IgD-negative memory B cell (primary cell): Measurements from ENCODE around the gene RXFP4. TPM values are rescaled to one million over a fixed set of nuclear protein-coding genes. Genes with fewer than 3 reads are reported as not detected.

ENCODE experiments used
- H3K27ac Mint-ChIP-seq, 3 donors: one replicate each; pipeline ENCODE4 v1.8.0; 2020 to 2022; ENCODE audit warnings: mild to moderate bottlenecking in 3 of 3, mixed read lengths in 3 of 3, moderate library complexity in 1 of 3
- H3K27me3 Mint-ChIP-seq: one replicate; pipeline ENCODE4 v1.8.0; 2021; ENCODE audit warnings: mixed read lengths
- H3K36me3 Mint-ChIP-seq: one replicate; pipeline ENCODE4 v1.8.0; 2020; ENCODE audit warnings: mild to moderate bottlenecking, mixed read lengths
- H3K4me1 Mint-ChIP-seq, 3 donors: one replicate each; pipeline ENCODE4 v1.8.0; 2020 to 2022; ENCODE audit warnings: mixed read lengths in 3 of 3, mild to moderate bottlenecking in 1 of 3
- H3K4me3 Mint-ChIP-seq, 4 donors: one replicate each; pipeline ENCODE4 v1.8.0; 2020 to 2022; ENCODE audit warnings: mild to moderate bottlenecking in 4 of 4, mixed read lengths in 4 of 4, moderate library complexity in 3 of 4
- H3K9me3 Mint-ChIP-seq, 3 donors: one replicate each; pipeline ENCODE4 v1.8.0; 2020 to 2021; ENCODE audit warnings: mixed read lengths in 3 of 3, mild to moderate bottlenecking in 1 of 3
- polyA plus RNA-seq: library from polyadenylated mRNA; unstranded; fragments of 300-500 nt; fragmentation: Illumina TruSeq; gene quantifications from one replicate; pipeline ENCODE4 v1.2.3, GENCODE V29; 2021

Gene RXFP4
- polyA plus RNA-seq, 1 donor from 2014 or later = 0.78 TPM

DNA sequence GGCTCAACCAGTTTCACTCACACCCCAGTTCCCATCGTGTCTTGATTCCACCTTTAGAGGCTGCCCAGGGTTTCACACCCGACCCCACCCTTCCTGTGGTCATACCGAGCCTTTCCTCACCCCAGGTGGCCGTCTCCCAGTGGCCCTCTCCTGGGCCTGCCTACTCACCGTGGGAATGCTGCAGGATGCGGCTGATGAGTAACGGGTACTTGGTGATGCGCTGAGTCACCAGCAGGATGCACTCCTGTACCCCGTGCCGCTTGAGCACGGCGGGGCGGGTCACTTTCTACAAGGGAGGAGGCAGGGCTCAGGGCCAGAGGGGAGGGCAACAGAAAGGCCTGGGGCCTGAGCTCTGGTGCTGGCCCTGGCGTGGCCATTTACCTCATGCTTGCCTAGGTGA lies 20.5 kb downstream of the RXFP4 start:
- Mint-ChIP-seq H3K27me3 (no peaks in the 10 kb centered on the region), H3K4me3 (peak overlapping the region; percentile 30 to 88 (median 75)), H3K27ac (peak overlapping the region; percentile 18 to 95 (median 72)), H3K9me3 (no peaks in the 10 kb centered on the region), H3K4me1 (peaks cover 27 to 46% (median 39%) of the 10 kb centered on the region in 3 donors), H3K36me3 (peaks cover 7% of the 10 kb centered on the region)

DNA sequence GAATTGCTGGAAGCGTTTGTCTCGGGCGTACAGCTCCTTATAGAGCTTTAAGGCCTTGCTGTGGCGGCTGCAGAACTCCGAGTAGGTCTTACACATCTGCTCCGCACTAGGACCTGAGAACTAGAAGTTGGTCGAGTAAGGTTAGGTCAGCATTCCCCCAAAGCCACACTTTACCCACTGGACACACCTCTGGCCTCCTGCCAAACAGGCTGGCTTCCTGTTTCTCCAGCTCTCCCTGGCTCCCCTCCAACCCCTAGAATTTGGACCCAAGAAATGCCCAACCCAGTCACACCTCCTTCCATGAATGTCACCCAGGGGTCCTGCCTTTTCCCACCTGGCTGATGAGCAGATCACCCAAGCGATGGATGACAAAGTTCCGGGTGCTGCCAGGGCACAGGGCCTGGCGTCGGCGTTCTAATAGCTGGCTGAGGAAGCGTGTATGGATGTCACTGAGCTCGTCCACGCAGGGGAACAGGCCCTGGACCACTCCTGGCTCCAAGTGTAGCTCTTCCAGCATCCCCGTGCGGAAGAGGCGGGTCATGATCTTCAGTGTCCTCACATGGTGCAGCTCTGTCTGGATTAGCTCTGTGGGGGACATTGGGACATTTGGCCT lies 21.3 kb downstream of the RXFP4 start:
- H3K4me3 Mint-ChIP-seq = peak overlapping the region in 1 of 4 donors; percentile 17
- H3K36me3 Mint-ChIP-seq = peaks cover 4% of the 10 kb centered on the region
- peaks cover 29 to 50% (median 43%) of the 10 kb centered on the region in 3 donors for H3K4me1 Mint-ChIP-seq
- H3K27ac Mint-ChIP-seq = peak overlapping the region; percentile 18 to 72 (median 71)
- no peaks in the 10 kb centered on the region for H3K9me3 Mint-ChIP-seq
- no peaks in the 10 kb centered on the region for H3K27me3 Mint-ChIP-seq

DNA sequence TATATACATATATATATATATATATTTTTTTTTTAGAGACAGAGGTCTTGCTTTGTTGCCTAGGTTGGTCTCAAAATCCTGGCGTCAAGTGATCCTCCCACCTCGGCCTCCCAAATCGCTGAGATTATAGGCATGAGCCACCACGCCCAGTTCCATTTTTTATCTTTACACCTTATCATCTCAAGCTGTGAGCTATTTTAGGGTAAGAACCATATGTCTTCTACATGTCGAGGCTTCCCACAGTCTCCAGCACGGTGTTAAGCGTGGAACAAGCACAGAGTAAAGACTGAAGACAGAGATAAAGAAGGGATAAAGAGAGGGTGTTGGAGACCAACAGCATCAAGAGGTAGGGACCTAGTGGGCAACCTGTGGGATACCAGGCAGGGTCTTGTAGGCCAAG lies 22.8 kb downstream of the RXFP4 start:
- peak overlapping the region in 2 of 3 donors; percentile 45 to 86 for H3K27ac Mint-ChIP-seq
- no peak overlapping the region for H3K4me3 Mint-ChIP-seq
- H3K9me3 Mint-ChIP-seq = no peaks in the 10 kb centered on the region
- H3K36me3 Mint-ChIP-seq = peaks cover 4% of the 10 kb centered on the region
- H3K4me1 Mint-ChIP-seq = peaks cover 29 to 61% (median 41%) of the 10 kb centered on the region in 3 donors
- no peaks in the 10 kb centered on the region for H3K27me3 Mint-ChIP-seq

DNA sequence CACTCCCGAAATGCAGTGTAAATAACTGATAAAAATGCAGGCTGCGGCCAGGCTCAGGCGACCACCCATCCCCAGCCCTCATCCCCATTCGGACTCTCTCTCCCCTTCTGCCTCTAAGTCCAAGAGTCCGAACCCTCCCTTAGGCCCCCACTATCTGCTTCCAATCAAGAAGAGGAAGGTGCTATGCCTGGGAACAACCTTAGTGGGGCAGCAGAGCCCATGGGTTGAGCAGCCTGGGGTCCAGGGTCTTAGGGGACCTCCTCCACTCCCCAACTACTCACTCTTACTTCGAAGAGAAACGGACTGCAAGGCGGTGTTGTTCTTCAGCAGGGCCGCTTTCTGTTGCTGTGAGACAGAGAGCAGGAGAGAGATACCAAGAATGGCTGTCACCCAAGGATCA lies 24.7 kb downstream of the RXFP4 start:
- H3K27me3 Mint-ChIP-seq = no peaks in the 10 kb centered on the region

DNA sequence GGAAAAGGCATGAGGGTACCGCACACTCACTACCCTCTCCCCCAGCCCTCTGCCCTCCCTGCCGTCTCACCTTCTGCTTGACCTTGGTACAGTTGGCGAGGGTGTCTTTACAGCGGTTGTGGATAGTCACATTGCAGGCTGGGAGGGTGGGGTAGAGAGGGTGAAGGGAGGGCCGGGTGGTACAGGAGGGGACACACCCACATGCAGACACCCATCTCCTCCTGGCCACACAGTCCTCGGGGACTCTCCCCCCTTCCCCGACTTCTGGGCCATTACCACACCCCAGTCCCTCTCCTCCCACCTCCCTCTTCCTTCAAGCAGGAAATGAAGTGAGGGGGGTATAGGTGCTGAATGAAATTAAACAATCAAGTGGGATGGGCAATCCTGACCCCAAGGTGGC lies 25.3 kb downstream of the RXFP4 start:
- peaks cover 25 to 59% (median 42%) of the 10 kb centered on the region in 3 donors for H3K4me1 Mint-ChIP-seq
- peak overlapping the region; percentile 54 to 96 (median 91) for H3K27ac Mint-ChIP-seq
- H3K4me3 Mint-ChIP-seq = peak overlapping the region in 3 of 4 donors; percentile 61 to 88 (median 75)
- H3K27me3 Mint-ChIP-seq = no peaks in the 10 kb centered on the region
- peaks cover 8% of the 10 kb centered on the region for H3K36me3 Mint-ChIP-seq
- no peaks in the 10 kb centered on the region for H3K9me3 Mint-ChIP-seq

More for the DNA sequence above, 24.7 kb downstream of the RXFP4 start:
- Mint-ChIP-seq H3K36me3 (peaks cover 8% of the 10 kb centered on the region), H3K4me1 (peaks cover 27 to 61% (median 41%) of the 10 kb centered on the region in 3 donors), H3K4me3 (peak overlapping the region in 3 of 4 donors; percentile 52 to 75 (median 55)), H3K9me3 (no peaks in the 10 kb centered on the region), H3K27ac (peak overlapping the region; percentile 31 to 91 (median 48))

DNA sequence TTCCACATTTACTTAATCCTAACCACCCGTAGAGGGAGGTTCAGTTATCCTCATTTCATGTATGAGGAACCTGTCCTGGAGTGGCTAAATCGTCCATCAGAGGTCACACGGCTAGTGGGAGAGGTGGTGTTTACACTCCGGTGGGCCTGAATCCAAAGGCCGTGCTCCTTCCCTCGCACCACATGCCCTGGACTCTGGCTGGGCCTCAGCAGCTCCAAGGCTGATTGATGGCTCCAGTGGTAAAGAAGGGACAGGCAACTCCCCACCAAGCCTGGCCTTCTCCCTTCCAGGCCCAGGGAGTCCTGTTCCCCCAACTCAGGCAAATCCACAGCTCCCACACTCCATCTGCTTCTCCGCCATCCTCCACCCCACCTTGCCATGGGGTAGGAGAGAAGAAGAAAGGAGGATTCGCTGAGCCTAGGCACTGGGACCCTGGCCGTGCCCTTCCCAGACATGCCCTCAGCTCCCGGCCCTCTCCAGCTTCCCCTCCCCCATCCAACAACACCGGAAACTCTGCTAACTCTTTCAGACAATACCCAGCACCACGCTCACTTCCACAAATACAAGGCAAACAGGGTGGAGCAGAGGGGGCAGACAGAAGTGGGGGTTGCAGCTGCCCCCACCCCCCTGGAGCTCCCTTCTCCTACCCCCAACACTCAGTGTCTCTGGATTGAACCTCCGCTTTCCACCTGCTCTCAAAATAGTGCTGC lies 26.1 kb downstream of the RXFP4 start:
- no peaks in the 10 kb centered on the region for H3K27me3 Mint-ChIP-seq
- H3K27ac Mint-ChIP-seq = peak overlapping the region; percentile 54 to 96 (median 88)
- peak overlapping the region; percentile 25 to 88 (median 74) for H3K4me3 Mint-ChIP-seq
- H3K36me3 Mint-ChIP-seq = peaks cover 7% of the 10 kb centered on the region
- H3K9me3 Mint-ChIP-seq = no peaks in the 10 kb centered on the region
- peaks cover 26 to 60% (median 42%) of the 10 kb centered on the region in 3 donors for H3K4me1 Mint-ChIP-seq

DNA sequence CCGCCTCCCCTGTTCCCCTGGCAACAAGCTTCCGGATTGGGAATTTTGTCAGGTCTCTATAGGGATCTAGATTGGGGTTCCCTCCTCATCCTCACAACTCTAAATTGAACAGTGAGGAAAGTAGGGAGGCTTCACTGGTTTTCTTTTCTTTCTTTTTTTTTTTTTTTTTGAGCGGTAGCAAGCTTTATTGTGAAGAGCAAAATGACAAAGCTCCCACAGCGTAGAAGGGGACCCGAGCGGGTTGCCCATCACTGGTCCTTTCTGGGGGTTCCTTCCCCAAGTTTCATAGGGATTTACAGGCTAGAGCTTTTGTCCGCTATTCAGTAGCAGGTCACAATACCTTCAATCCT lies 26.6 kb downstream of the RXFP4 start:
- H3K27me3 Mint-ChIP-seq = no peaks in the 10 kb centered on the region
- no peaks in the 10 kb centered on the region for H3K9me3 Mint-ChIP-seq
- H3K36me3 Mint-ChIP-seq = peaks cover 9% of the 10 kb centered on the region
- H3K27ac Mint-ChIP-seq = peak overlapping the region; percentile 54 to 96 (median 88)
- H3K4me3 Mint-ChIP-seq = peak overlapping the region; percentile 25 to 88 (median 72)
- peaks cover 32 to 60% (median 44%) of the 10 kb centered on the region in 3 donors for H3K4me1 Mint-ChIP-seq

DNA sequence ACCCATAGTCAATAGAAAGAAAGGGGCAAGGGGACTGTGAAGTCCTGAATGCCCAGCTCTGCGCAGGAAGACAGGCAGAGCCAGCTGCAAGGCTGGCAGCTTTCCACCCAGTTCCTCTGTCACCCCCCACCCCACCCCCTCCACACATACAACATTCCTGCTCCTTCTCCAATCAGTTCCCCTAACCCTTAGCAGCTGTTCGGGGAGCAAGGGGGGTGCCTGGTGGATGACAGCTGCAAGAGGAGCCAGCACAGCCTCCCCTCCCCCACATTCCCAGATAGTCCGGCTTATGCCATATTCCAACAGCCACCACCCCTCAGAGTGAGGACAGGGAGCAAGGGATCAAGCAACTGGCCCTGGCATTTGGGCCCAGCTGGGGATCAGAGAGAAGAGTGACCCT lies 27.2 kb downstream of the RXFP4 start:
- H3K27ac Mint-ChIP-seq = peak overlapping the region; percentile 43 to 83 (median 54)
- no peaks in the 10 kb centered on the region for H3K9me3 Mint-ChIP-seq
- peak overlapping the region in 3 of 4 donors; percentile 29 to 58 (median 57) for H3K4me3 Mint-ChIP-seq
- H3K4me1 Mint-ChIP-seq = peaks cover 35 to 67% (median 51%) of the 10 kb centered on the region in 3 donors
- no peaks in the 10 kb centered on the region for H3K27me3 Mint-ChIP-seq
- peaks cover 9% of the 10 kb centered on the region for H3K36me3 Mint-ChIP-seq

DNA sequence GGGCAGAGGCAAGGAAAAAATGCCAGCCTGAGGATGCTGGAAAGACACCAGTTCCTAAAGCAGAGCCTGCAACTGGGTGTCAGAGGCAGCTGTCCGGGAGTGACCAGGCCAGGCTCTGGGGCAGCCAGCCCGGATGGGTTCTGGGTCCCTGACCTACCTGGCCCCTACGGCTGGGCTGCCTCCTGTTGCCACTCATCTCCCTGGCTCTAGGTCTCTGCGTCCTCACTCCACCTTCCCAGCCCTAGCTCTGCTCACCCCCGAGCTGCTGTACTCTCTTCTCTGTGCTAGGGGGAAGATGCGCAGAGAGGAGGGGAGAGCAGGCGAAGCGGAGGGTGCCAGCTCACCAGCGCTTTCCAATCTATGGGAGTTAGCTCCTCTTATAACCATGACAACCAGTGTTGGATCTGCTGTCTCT lies 27.9 kb downstream of the RXFP4 start:
- Mint-ChIP-seq H3K27ac (peak overlapping the region; percentile 43 to 91 (median 88)), H3K27me3 (no peaks in the 10 kb centered on the region), H3K9me3 (no peaks in the 10 kb centered on the region), H3K36me3 (peaks cover 9% of the 10 kb centered on the region), H3K4me3 (peak overlapping the region in 3 of 4 donors; percentile 52 to 81 (median 76)), H3K4me1 (peaks cover 40 to 71% (median 56%) of the 10 kb centered on the region in 3 donors)

DNA sequence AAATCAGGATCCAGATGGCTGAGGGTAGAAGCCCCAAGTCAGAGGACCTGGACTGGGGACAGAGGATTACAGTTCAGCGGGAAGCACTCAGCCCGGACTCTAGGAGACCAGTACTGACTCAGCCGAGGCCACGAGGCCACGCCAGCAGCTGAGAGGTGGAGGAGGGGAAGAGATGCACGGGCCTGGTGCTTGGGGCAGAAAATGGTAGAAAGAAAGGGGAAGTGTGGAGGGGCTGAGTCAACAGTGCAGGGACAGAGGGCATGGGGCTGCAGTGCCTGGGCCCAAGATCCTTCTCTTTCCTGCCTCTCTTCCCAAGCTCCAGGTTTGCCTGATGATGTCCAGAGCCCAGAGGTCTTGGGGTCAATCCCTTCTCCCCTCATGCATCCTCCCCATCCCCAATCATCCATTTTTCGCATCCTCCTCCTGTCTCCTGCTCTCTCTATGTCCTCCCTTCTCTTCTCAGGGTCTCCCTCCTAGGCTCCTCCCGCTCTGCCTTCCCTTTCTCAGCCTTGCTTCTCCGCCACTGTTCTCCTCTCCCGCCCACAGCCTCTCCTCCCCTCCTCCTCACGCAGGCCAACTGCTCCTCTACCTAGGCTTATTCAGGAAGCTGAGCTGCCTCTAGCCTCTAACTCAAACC lies 29.2 kb downstream of the RXFP4 start:
- H3K27me3 Mint-ChIP-seq = no peaks in the 10 kb centered on the region
- peaks cover 42 to 81% (median 66%) of the 10 kb centered on the region in 3 donors for H3K4me1 Mint-ChIP-seq
- peak overlapping the region; percentile 43 to 91 (median 88) for H3K27ac Mint-ChIP-seq
- H3K36me3 Mint-ChIP-seq = peaks cover 11% of the 10 kb centered on the region
- H3K4me3 Mint-ChIP-seq = peak overlapping the region; percentile 71 to 92 (median 85)
- no peaks in the 10 kb centered on the region for H3K9me3 Mint-ChIP-seq

DNA sequence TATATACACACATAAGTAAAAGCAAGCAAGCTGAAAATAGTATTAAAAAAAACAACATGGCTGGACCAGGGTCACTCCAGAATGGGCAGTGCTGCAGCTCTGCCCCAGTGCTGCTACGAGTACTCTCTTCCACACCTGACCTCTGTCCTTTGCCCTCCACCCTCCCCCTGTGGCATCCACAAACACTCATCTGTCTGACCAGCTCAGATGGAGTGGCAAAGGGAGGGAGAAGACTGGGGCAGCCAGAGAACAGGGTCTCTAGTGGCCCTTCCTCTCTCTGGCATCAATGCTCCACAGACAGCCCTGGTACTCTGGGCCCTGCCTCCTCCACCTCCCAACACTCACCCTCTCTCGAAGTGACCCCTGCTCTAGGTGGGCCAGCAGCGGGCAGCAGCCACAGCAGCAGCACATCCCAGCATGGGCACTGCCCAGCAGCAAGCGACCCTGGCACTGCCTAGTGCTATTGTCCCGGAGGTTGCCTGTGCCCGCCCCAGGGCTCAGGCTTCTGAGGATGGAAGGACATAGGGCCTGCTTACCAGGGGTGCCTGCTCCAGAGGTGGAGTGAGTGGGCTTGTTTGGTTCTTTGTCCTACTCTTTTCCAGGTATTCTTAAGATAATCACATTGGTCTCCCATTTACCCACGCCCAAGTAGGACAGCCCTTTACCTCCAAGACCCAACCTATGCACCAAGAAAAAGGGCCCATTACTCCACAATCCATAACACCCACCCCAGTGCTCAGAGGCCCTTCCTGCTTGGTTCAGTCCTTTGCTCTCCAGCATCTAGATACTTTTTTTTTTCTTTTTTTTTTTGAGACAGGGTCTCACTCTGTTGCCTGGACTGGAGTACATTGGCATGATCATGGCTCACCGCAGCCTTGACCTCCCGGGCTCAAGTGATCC lies 30.7 kb downstream of the RXFP4 start:
- peaks cover 38 to 75% (median 67%) of the 10 kb centered on the region in 3 donors for H3K4me1 Mint-ChIP-seq
- H3K36me3 Mint-ChIP-seq = peaks cover 13% of the 10 kb centered on the region
- H3K27me3 Mint-ChIP-seq = no peaks in the 10 kb centered on the region
- H3K9me3 Mint-ChIP-seq = no peaks in the 10 kb centered on the region
- peak overlapping the region; percentile 43 to 88 (median 85) for H3K27ac Mint-ChIP-seq
- peak overlapping the region; percentile 41 to 99 (median 92) for H3K4me3 Mint-ChIP-seq

DNA sequence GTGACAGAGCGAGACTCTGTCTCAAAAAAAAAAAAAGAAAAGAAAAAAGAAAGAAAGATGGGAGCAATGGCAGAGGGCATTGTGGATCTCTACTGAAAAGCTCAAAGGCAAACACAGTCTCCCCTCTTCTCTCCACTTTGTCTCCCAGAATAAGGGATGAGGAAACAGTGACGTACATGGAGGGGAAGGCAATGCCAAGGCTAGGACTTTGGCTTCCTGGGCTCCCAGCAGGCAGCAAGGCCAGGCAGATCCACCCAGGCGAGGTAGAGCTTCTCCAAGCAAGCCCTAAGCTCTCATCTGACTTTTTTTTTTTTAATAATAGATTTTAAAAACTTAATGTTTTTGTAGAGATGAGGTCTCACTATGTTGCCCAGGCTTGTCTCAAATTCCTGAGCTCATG lies 32.3 kb downstream of the RXFP4 start:
- Mint-ChIP-seq H3K27me3 (no peaks in the 10 kb centered on the region), H3K4me3 (peak overlapping the region; percentile 84 to 99 (median 96)), H3K9me3 (no peaks in the 10 kb centered on the region)

DNA sequence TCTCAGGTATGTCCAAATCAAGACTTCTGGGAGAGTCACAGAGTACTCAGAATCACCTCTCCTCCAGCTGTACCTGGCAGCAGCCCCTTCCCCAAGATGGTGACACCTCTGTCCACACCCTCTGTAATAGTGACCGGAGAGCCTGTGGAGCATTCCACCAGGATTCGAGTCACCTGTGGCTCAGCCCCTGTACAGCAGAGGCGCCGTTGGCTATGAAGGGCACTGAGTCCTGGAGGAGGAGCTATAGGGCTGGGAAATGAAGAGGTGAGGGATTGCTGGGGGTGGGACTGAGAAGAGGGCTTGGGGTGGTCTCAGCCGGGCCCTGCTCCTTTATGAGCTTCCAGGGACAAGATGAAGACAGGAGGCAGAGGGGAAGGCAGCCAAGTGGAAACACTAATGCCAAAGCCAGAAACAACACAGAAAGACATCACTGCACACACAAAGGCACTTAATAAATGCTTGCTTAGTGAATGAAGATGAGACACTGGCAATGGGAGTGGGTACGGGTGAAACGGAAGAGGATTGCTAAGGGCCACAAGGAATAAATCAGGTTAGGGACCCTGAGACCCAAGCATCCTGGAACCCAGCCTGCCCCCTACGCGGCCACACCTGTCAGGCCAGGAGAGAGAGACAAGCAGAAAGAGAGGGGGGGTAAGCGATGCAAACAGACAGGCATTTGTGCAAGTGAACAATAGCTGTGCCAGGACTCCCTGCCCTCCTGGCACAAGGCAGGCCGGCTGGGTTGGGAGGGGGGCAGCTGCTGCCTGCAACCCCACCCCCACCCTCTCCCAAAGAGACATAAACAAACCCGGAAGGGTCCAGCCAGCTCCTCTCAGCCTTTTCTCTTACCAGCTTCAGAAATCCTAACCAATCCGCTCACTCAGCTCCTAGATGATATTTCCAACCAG lies 33.0 kb downstream of the RXFP4 start:
- peak overlapping the region; percentile 84 to 99 (median 96) for H3K4me3 Mint-ChIP-seq
- H3K4me1 Mint-ChIP-seq = peaks cover 38 to 64% (median 57%) of the 10 kb centered on the region in 3 donors
- H3K36me3 Mint-ChIP-seq = peaks cover 13% of the 10 kb centered on the region
- H3K27me3 Mint-ChIP-seq = no peaks in the 10 kb centered on the region
- H3K27ac Mint-ChIP-seq = peak overlapping the region; percentile 65 to 95 (median 87)
- no peaks in the 10 kb centered on the region for H3K9me3 Mint-ChIP-seq

More for the DNA sequence above, 32.3 kb downstream of the RXFP4 start:
- H3K36me3 Mint-ChIP-seq = peaks cover 13% of the 10 kb centered on the region
- peaks cover 38 to 64% (median 62%) of the 10 kb centered on the region in 3 donors for H3K4me1 Mint-ChIP-seq
- H3K27ac Mint-ChIP-seq = peak overlapping the region; percentile 20 to 88 (median 85)
